ENCODE measurements around the gene EMID1.
"Not testable (repeated sequence)": the region's sequence is repeated elsewhere in the genome, so short reads cannot be mapped to it uniquely, and the experiment has no call there.

EMID1 gene

DNA sequence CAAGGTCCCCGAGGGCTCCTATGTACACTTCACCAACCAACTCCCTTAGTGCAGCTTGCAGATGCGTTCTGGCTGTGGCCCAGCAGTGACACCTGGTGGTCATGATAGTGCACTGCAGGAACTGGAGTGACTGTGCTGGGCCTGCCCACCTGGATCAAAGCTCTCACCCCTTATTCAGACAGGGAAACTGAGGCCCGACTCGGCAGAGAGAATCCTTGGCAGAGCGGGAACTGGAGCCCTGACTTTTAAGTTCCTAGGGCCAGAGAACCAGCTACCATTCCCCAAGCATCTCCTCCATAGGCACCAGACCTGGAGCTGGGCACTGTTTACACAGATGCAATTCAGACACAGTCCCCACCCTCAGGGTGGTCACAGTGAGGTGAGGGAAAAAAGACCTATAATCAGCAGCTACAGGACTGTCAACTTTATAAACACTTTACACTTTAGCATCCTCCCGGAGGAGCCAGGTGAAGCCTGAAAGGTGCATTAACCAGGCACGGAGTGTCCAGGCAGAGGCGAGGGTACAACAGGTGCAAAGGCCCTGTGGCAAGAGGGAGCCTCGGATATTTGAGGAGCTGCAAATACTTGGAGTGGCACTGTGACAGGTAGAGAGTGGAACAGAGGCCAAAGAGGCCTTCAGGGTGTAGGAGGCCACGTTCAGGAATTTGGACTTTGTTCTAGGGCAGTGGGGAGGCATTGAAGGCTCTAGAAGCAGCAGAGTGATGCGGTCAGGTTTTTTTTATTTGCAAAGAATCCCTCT, 40.1 kb downstream of the EMID1 start (continued):
- TF ChIP-seq ZFHX2 (tag by site-specific recombination; conservative IDR thresholded peaks at IDR 0.05), result no peak
- TF ChIP-seq ZBTB6 (tag by site-specific recombination; IDR thresholded peaks at IDR 0.05), result no peak
- no peak for TF ChIP-seq ZBTB17 (tag by site-specific recombination; IDR thresholded peaks at IDR 0.05)
- peak; percentile 90 for TF ChIP-seq ZNF623 (tag by site-specific recombination; IDR thresholded peaks at IDR 0.05)
- no peak for TF ChIP-seq HOXD13 (CRISPR knock-in tag; IDR thresholded peaks at IDR 0.05; ENCODE audit: borderline replicate concordance)
- TF ChIP-seq, protein P1, sequence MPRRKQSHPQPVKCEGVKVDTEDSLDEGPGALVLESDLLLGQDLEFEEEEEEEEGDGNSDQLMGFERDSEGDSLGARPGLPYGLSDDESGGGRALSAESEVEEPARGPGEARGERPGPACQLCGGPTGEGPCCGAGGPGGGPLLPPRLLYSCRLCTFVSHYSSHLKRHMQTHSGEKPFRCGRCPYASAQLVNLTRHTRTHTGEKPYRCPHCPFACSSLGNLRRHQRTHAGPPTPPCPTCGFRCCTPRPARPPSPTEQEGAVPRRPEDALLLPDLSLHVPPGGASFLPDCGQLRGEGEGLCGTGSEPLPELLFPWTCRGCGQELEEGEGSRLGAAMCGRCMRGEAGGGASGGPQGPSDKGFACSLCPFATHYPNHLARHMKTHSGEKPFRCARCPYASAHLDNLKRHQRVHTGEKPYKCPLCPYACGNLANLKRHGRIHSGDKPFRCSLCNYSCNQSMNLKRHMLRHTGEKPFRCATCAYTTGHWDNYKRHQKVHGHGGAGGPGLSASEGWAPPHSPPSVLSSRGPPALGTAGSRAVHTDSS (tag by site-specific recombination; IDR thresholded peaks at IDR 0.05), result no peak
- no peak for TF ChIP-seq ZNF239 (tag by site-specific recombination; IDR thresholded peaks at IDR 0.05)
- TF ChIP-seq BCL11B (tag by site-specific recombination; IDR thresholded peaks at IDR 0.05; ENCODE audit: low read depth), result no peak
- TF ChIP-seq ZNF184 (tag by site-specific recombination; IDR thresholded peaks at IDR 0.05), result no peak
- TF ChIP-seq ZNF670 (tag by site-specific recombination; IDR thresholded peaks at IDR 0.05; ENCODE audit: low read depth), result no peak

DNA sequence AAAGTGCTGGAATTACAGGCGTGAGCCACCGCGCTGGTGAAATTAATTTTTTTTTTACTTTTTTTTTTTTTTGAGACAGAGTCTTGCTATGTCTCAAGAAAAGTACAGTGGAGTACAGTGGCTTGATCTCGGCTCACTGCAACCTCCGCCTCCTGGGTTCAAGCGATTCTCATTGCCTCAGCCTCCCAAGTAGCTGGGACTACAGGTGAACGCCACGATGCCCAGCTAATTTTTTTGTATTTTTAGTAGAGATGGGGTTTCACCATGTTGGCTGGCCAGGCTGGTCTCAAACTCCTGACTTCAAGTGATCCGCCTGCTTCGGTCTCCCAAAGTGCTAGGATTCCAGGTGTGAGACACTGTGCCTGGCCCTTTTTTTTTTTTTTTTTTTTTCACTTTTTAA, 42.2 kb downstream of the EMID1 start:
- POLR2A ChIA-PET, result interaction anchor here (0.7 kb wide), 1 partner anchor 13 kb away, joined by 4 read pairs; no protein-coding TSS in a partner anchor
- H3K4me1 ChIP-seq (ENCODE audit: control insufficient read depth, insufficient read depth, low read length); H3K9me3 ChIP-seq (ENCODE audit: control insufficient read depth, insufficient read depth, low read depth, low read length); H3K4me3 ChIP-seq (ENCODE audit: low read depth, low read length); H3K36me3 ChIP-seq (ENCODE audit: control insufficient read depth in 2 of 2, insufficient read depth in 1 of 2, low read length in 2 of 2); H3K27ac ChIP-seq (ENCODE audit: extremely low read depth, low read depth, low read length): not testable (repeated sequence)
- CTCF ChIA-PET, result interaction anchor here (0.6 to 1.8 kb wide), 5 partner anchors 46 to 207 kb away, joined by 3 to 8 read pairs (median 3); no protein-coding TSS in a partner anchor

DNA sequence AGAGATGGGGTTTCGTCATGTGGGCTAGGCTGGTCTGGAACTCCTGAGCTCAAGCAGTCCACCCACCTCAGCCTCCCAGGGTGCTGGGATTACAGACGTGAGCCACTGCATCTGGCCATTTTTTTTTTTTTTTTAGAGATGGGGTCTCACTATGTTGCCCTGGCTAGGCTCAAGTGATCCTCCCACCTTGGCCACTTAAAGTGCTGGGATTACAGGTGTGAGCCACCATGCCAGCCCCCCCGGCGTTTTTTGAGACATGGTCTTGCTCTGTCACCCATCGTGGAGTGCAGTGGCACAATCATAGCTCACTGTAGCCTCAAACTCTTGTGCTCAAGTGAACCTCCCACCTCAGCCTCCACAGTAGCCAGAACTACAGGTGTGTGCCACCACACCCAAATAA, 45.6 kb downstream of the EMID1 start:
- peak; percentile 50 for TF ChIP-seq ZNF121 (tag by site-specific recombination; IDR thresholded peaks at IDR 0.05)
- TF ChIP-seq ZNF768 (tag by site-specific recombination; IDR thresholded peaks at IDR 0.05), result no peak
- H3K9me3 ChIP-seq (ENCODE audit: control insufficient read depth, insufficient read depth, low read depth, low read length), result no peaks in the 10 kb centered on the region
- POLR2A ChIA-PET, result interaction anchor here (0.6 kb wide), 1 partner anchor 186 kb away, joined by 7 read pairs; no protein-coding TSS in a partner anchor
- no peak overlapping the region for H3K4me3 ChIP-seq (ENCODE audit: low read depth, low read length)
- no peaks in the 10 kb centered on the region for H3K36me3 ChIP-seq (ENCODE audit: control insufficient read depth in 2 of 2, insufficient read depth in 1 of 2, low read length in 2 of 2)
- H3K4me1 ChIP-seq (ENCODE audit: control insufficient read depth, insufficient read depth, low read length), result no peaks in the 10 kb centered on the region
- CTCF ChIA-PET, result no interaction called here
- no peak overlapping the region for H3K27ac ChIP-seq (ENCODE audit: extremely low read depth, low read depth, low read length)

- CTCF ChIA-PET, result interaction anchor here (1.0 kb wide), 1 partner anchor 9 kb away, joined by 5 read pairs; no protein-coding TSS in a partner anchor
- Histone ChIP-seq H3K4me3 (ENCODE audit: low read depth, low read length) (no peak overlapping the region), H3K4me1 (ENCODE audit: control insufficient read depth, insufficient read depth, low read length) (no peaks in the 10 kb centered on the region), H3K9me3 (ENCODE audit: control insufficient read depth, insufficient read depth, low read depth, low read length) (no peaks in the 10 kb centered on the region), H3K27ac (ENCODE audit: extremely low read depth, low read depth, low read length) (no peak overlapping the region), H3K36me3 (ENCODE audit: control insufficient read depth in 2 of 2, insufficient read depth in 1 of 2, low read length in 2 of 2) (no peaks in the 10 kb centered on the region)
- POLR2A ChIA-PET, result interaction anchor here (0.6 kb wide), 1 partner anchor 187 kb away, joined by 7 read pairs; no protein-coding TSS in a partner anchor
- TF ChIP-seq ZNF501 (tag by site-specific recombination; IDR thresholded peaks at IDR 0.05), result no peak
- TF ChIP-seq GLI4 (tag by site-specific recombination; IDR thresholded peaks at IDR 0.05), result no peak
- TF ChIP-seq, protein P2, sequence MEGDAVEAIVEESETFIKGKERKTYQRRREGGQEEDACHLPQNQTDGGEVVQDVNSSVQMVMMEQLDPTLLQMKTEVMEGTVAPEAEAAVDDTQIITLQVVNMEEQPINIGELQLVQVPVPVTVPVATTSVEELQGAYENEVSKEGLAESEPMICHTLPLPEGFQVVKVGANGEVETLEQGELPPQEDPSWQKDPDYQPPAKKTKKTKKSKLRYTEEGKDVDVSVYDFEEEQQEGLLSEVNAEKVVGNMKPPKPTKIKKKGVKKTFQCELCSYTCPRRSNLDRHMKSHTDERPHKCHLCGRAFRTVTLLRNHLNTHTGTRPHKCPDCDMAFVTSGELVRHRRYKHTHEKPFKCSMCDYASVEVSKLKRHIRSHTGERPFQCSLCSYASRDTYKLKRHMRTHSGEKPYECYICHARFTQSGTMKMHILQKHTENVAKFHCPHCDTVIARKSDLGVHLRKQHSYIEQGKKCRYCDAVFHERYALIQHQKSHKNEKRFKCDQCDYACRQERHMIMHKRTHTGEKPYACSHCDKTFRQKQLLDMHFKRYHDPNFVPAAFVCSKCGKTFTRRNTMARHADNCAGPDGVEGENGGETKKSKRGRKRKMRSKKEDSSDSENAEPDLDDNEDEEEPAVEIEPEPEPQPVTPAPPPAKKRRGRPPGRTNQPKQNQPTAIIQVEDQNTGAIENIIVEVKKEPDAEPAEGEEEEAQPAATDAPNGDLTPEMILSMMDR (tag by site-specific recombination; IDR thresholded peaks at IDR 0.05), result no peak
- no peak for TF ChIP-seq ZNF449 (tag by site-specific recombination; IDR thresholded peaks at IDR 0.05)
- no peak for TF ChIP-seq ZNF138 (tag by site-specific recombination; IDR thresholded peaks at IDR 0.05; ENCODE audit: borderline replicate concordance)
- TF ChIP-seq ZNF302 (tag by site-specific recombination; IDR thresholded peaks at IDR 0.05; ENCODE audit: low read depth), result no peak
- no peak for TF ChIP-seq ZNF791 (tag by site-specific recombination; IDR thresholded peaks at IDR 0.05)
- no peak for TF ChIP-seq ZNF266 (tag by site-specific recombination; IDR thresholded peaks at IDR 0.05; ENCODE audit: low read depth)
- TF ChIP-seq MEIS1 (CRISPR knock-in tag; IDR thresholded peaks at IDR 0.05; ENCODE audit: borderline replicate concordance), result no peak
These were observed 46.5 kb downstream of the EMID1 start for GRCh38 chr22:29251981-29252911.
